ENCODE data around the gene TMEM187. TPM values are rescaled to one million over a fixed set of nuclear protein-coding genes. Genes with fewer than 3 reads are reported as not detected.
A peak's percentile ranks its signal among the peaks of the same experiment; 100 is the strongest.

TMEM187 gene
- total and polyA plus RNA-seq, 11 donors, result 3.2 to 11.4 (median 7.2) TPM

- intact Hi-C loops (cut with DNase I), result loop anchor here in 3 of 10 donors (2.0 to 10.0 kb wide), 3 partner anchors 50 to 75 kb away; partner anchors contain the start of genes MECP2 (in 2 of the 3), HCFC1 (in 1 of the 3) and TMEM187 (in 1 of the 3)
- whole genome bisulfite sequencing, 4 donors, result 52 to 88% (median 76%) methylated on average over 5 of the region's 5 CpGs
Observed at GRCh38 chrX:154022108-154022507, 49.6 kb downstream of the TMEM187 start.

GRCh38 chrX:154023276-154024000 is 50.9 kb downstream of the TMEM187 start:
- intact Hi-C loops (cut with DNase I), result loop anchor here in 3 of 10 donors (2.0 to 10.0 kb wide), 3 partner anchors 51 to 73 kb away; partner anchors contain the start of genes MECP2 (in 2 of the 3), HCFC1 (in 1 of the 3) and TMEM187 (in 1 of the 3)
- peaks cover 0 to 11% (median 4%) of the 10 kb centered on the region in 9 donors for H3K36me3 ChIP-seq
- ATAC-seq (no peak), DNase-seq (no peak)
- H3K27me3 ChIP-seq, result peaks cover 0 to 60% (median 0%) of the 10 kb centered on the region in 9 donors
- 80 to 85% (median 80%) methylated on average over 24 to 27 of the region's 27 CpGs for WGBS, 4 donors
- peaks cover 0 to 26% (median 11%) of the 10 kb centered on the region in 12 donors for H3K4me1 ChIP-seq
- H3K27ac ChIP-seq, result no peak overlapping the region
- H3K9me3 ChIP-seq, result no peaks in the 10 kb centered on the region
- TF ChIP-seq POLR2A (IDR thresholded peaks at IDR 0.05) (no peak), CTCF (IDR thresholded peaks at IDR 0.05) (no peak)
- H3K4me3 ChIP-seq, result no peak overlapping the region

More at GRCh38 chrX:154022108-154022507, 49.6 kb downstream of the TMEM187 start:
- no peak overlapping the region for H3K27ac ChIP-seq
- peaks cover 0 to 11% (median 0%) of the 10 kb centered on the region in 9 donors for H3K36me3 ChIP-seq
- no peaks in the 10 kb centered on the region for H3K9me3 ChIP-seq
- peaks cover 0 to 28% (median 9%) of the 10 kb centered on the region in 12 donors for H3K4me1 ChIP-seq
- no peak for TF ChIP-seq CTCF (IDR thresholded peaks at IDR 0.05)
- no peak for TF ChIP-seq POLR2A (IDR thresholded peaks at IDR 0.05)
- ATAC-seq, result no peak
- peaks cover 0 to 48% (median 0%) of the 10 kb centered on the region in 9 donors for H3K27me3 ChIP-seq
- no peak overlapping the region for H3K4me3 ChIP-seq
- no peak for DNase-seq

GRCh38 chrX:154024271-154024670 is 51.7 kb downstream of the TMEM187 start:
- H3K27me3 ChIP-seq, result peaks cover 0 to 62% (median 0%) of the 10 kb centered on the region in 9 donors
- no peaks in the 10 kb centered on the region for H3K9me3 ChIP-seq
- WGBS, 4 donors, result 85 to 92% (median 91%) methylated on average over 15 of the region's 15 CpGs
- no peak for TF ChIP-seq POLR2A (IDR thresholded peaks at IDR 0.05)
- no peak for TF ChIP-seq CTCF (IDR thresholded peaks at IDR 0.05)
- H3K27ac ChIP-seq, result no peak overlapping the region
- no peak overlapping the region for H3K4me3 ChIP-seq
- intact Hi-C loops (cut with DNase I), result loop anchor here in 2 of 10 donors (5.0 to 10.0 kb wide), 2 partner anchors 52 to 71 kb away; partner anchors contain the start of genes HCFC1 (in 1 of the 2), MECP2 (in 1 of the 2) and TMEM187 (in 1 of the 2)
- H3K36me3 ChIP-seq, result peaks cover 0 to 20% (median 7%) of the 10 kb centered on the region in 9 donors
- no peak for ATAC-seq
- no peak for DNase-seq
- H3K4me1 ChIP-seq, result peaks cover 0 to 27% (median 8%) of the 10 kb centered on the region in 12 donors

- ATAC-seq, result peak in 2 of 4 donors; percentile 18 to 30
- Histone ChIP-seq H3K4me3 (no peak overlapping the region), H3K9me3 (no peaks in the 10 kb centered on the region), H3K4me1 (peaks cover 0 to 28% (median 8%) of the 10 kb centered on the region in 12 donors), H3K36me3 (peaks cover 0 to 28% (median 14%) of the 10 kb centered on the region in 9 donors), H3K27me3 (peaks cover 0 to 65% (median 0%) of the 10 kb centered on the region in 9 donors), H3K27ac (peak overlapping the region in 1 of 12 donors; percentile 2)
- 57 to 77% (median 70%) methylated on average over 6 to 8 of the region's 8 CpGs for WGBS, 4 donors
- intact Hi-C loops (cut with DNase I), result loop anchor here in 1 of 10 donors (10.0 kb wide), 1 partner anchor 70 kb away; the partner anchor contains the start of gene MECP2
- TF ChIP-seq CTCF (IDR thresholded peaks at IDR 0.05) (no peak), POLR2A (IDR thresholded peaks at IDR 0.05) (no peak)
- DNase-seq, result no peak
Observed at GRCh38 chrX:154025230-154025629, 52.7 kb downstream of the TMEM187 start.

Measured in heart left ventricle (tissue), 16 donors.